Iris pigment epithelial cell (primary cell): ENCODE measurements around the gene HNRNPLL.
A peak's percentile ranks its signal among the peaks of the same experiment; 100 is the strongest.
"Not testable (repeated sequence)": the region's sequence is repeated elsewhere in the genome, so short reads cannot be mapped to it uniquely, and the experiment has no call there.

Source experiments
- DNase-seq: peaks from one replicate; pipeline ENCODE4 v3.0.0-alpha.2; 2011; ENCODE audit warnings: low read depth

The HNRNPLL gene

GRCh38 chr2:38552259-38552658, 50.5 kb downstream of the HNRNPLL start:
- no peak for DNase-seq

DNA sequence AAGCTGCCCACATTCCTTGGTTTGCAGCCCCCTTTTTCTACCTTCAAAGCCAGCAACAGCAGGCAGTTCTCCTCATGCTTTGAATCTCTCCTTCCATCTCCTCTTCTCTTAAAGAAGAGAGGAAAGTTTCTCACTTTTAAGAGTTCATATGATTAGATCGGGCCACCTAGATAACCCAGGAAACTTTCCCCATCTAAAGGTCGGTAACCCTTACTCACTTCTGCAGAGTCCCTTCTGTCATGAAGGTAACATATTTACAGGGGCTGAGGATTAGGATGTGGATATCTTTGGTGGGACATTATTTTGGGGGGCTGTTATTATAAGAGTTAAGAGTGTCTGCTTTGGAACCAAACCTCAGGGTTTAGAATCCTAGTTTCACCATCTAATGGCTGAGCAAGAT, 51.0 kb downstream of the HNRNPLL start:
- DNase-seq, result no peak

DNA sequence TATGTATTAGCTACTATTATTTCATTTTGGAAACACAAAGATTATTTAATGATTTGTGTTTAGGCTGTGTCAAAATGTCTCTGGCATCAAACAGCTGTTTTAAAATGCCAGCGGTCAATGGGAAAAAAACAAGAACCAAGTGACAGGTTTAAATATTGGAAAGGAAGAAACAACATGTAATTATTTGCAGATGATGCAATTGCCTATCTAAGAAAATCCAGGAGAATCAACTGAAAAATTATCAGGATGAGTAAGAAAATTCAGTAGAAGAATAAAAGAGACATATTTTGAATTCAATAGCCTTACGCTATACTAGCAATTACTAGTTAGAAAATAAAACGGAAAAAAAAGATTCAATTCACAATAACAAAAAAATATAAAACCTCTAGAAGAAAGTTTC, 51.6 kb downstream of the HNRNPLL start:
- no peak for DNase-seq

DNA sequence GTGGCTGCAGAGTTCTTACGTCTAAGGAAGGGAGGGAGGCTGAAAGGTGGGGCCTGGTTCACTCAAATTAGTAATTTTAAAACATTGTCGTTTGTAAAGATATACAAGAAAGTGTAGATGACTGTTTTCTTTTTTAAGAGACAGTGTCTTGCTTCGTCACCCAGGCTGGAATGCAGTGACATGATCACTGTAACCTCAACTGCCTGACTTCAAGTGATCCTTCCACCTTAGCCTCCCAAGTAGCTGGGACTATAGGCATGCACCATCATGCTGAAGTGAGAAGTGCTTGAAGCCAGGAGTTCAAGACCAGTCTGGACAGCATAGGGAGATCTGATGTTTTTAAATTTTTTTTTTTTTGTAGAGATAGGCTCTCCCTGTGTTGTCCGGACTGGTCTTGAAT, 52.9 kb downstream of the HNRNPLL start:
- no peak for DNase-seq

DNA sequence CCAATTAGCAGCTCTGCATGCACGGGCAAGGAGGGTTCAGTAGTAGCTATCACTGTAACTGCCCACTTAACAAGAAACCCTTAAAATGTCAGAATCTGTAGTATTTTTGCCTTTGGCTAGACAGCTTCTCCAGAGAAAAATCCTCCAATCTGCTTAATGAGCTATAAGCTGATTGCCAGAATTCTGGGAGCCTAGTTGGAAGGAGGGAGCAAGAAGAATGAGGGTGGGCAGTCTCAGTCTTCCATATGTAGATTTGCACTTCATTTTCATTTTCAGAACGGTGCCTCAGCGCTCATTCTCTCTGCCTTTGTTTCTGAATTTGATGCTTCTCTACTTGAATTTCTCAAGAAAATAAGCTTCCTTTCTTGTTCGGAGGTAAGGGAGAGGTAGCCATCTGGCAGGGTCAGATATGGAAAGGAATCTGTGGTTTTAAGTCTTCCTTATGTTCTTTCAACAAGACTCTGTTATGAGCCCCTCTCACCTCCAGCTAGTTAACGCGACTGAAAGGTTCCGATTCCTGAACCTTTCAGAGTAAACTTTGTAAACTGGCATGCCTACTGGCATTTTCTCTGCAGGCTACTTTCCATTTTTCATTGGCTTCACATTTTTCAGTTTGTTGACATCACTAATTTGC, 53.5 kb downstream of the HNRNPLL start:
- DNase-seq, result no peak

DNA sequence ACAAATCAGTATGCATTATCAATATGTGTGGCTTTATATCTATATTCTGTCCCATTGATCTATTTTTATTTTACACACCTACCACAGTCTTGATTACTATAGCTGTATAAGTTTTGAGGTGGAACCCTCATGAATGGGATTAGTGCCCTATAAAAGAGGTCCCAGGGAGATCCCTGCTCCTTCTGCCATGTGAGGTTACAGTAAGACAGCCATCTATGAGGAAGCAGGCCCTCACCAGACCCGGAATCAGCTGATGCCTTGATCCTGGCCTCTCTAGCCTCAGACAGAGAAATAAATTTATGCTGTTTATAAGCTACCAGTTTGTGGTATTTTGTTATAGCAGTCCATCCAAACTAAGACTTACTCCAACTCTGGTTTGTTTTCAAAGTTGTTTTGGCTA, 54.9 kb downstream of the HNRNPLL start:
- no peak for DNase-seq

GRCh38 chr2:38546585-38546984, 56.1 kb downstream of the HNRNPLL start:
- DNase-seq, result no peak

DNA sequence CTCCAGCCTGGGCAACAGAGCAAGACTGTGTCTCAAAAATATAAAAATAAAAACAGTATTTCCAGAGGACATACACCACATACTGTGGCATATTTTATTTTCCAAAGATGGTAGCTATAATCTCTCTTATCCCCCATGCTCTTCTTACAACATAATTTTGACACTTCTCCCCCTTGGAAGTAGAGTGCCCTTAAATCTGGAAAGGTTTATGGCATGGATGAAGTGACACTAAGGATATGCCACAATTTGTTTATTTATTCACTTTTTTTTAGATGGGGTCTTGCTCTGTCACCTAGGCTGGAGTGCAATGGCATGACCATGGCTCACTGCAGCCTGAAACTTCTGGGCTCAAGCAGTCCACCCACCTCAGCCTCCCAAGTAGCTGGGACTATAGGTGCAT, 56.7 kb downstream of the HNRNPLL start:
- DNase-seq, result no peak

DNA sequence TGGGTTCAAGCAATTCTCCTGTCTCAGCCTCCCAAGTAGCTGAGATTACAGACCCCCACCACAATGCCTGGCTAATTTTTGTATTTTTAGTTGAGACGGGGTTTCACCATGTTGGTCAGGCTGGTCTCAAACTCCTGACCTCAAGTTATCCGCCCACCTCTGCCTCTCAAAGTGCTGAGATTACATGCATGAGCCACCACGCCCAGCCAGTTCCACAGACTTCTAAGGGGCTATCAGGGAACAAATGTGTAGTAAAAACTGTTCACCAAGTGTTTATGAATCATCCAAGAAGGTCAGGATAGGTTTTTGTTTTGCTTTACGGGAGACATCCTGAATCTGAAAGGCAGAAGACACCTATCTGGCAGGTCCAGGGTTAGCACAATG, 60.5 kb downstream of the HNRNPLL start:
- peak; percentile 35 for DNase-seq

GRCh38 chr2:38540580-38541286, 62.0 kb downstream of the HNRNPLL start:
- no peak for DNase-seq

- DNase-seq, result no peak
These were observed 63.6 kb downstream of the HNRNPLL start for GRCh38 chr2:38539086-38539485.

GRCh38 chr2:38537937-38538525, 64.7 kb downstream of the HNRNPLL start:
- no peak for DNase-seq

DNA sequence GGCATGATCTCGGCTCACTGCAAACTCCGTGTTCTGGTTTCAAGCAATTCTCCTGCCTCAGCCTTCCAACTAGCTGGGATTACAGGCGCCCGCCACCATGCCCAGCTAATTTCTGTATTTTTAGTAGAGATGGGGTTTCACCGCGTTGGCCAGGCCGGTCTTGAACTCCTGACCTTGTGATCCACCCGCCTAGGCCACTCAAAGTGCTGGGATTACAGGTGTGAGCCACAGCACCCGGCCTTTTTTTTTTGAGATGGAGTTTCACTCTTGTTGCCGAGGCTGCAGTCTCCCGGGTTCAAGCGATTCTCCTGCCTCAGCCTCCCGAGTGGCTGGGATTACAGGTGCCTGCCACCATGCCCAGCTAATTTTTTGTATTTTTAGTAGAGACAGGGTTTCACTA, 65.4 kb downstream of the HNRNPLL start:
- DNase-seq, result not testable (repeated sequence)

GRCh38 chr2:38535744-38536506, 66.8 kb downstream of the HNRNPLL start:
- peak; percentile 62 for DNase-seq

- DNase-seq, result no peak
These were observed 67.4 kb downstream of the HNRNPLL start for GRCh38 chr2:38535404-38535743.

DNA sequence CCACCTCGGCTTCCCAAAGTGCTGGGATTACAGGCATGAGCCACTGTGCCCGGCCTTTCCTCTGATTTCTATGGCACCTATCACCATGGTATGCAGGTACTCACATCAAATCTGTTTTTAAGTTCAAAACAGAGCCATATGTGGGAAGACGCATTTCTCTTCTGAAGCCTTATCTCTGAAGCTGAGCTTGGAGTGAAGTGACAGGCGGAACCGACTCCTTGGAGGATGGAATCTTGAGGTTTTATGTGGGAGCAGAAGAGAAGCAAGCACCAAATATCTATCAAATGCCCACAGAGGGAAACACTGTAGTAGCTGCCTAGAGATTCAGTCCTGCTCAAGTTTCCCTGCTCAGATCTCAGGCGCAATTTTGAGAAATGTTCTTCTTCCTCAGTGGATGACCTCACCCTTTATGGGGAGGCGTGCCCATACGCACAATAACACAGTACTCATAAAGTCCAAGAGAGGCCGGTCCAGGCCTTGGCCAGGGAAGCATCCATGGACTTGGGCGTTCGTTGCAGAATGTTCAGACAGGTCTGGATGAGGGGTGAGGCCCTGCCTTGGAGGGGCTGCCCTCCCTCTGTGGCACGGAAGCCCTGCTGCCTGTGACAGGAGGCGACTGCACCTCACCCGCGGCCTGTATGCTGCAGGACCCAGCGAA, 67.9 kb downstream of the HNRNPLL start:
- DNase-seq, result no peak

DNA sequence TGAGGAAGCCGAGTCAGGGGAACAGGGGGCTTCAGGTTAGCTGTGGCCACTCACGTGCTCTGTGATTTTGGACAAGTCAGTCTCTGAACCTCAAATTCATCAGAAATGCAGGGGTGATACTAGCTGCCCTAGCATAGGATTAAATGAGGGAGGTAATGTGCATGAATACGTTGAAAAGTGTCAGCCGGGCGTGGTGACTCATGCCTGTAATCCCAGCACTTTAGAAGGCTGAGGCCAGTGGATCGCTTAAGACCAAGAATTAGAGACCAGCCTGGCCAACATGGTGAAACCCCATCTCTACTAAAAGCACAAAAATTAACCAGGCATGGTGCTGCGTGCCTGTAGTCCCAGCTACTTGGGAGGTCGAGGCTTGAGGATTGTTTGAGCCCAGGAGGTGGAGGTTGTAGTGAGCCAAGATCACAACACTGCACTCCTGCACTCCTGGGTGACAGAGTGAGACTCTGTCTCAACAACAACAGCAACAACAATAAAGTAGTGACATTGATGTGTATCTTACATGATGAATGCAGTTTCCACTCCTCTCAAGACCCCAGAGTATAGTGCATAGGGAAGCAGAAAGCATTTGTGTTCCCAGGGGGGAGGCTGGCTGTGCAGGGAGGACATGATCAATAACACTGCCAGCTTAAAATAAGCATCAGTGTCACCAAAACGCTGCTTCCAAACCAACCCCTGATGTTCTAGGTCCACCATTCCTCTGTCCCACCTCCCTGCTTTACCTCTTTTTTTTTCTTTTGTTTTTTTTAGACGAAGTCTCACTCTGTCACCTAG, 68.8 kb downstream of the HNRNPLL start:
- DNase-seq, result peak; percentile 66

- no peak for DNase-seq
These were observed 69.5 kb downstream of the HNRNPLL start for GRCh38 chr2:38533180-38533579.

DNA sequence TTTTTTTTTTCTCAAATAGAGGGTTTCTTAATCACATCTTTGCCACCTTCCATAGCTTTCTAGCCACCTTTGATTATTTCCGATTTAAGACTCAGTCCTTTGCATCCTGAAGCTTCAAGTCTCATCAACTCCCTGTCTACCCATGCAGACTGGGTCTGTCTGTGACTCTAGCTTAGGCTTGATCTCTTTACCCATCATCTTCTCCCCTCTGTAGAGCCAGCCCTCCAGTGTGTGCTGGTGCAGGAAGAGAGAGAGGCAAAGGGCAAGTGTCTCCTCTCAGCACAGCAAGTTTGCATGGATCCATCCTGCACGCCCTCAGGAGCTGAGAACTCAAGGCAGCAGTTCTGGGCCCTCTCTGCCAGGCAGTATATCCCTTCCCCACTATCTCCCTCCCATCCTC, 70.4 kb downstream of the HNRNPLL start:
- DNase-seq, result no peak

- DNase-seq, result no peak
These were observed 73.5 kb downstream of the HNRNPLL start for GRCh38 chr2:38529208-38529607.

DNA sequence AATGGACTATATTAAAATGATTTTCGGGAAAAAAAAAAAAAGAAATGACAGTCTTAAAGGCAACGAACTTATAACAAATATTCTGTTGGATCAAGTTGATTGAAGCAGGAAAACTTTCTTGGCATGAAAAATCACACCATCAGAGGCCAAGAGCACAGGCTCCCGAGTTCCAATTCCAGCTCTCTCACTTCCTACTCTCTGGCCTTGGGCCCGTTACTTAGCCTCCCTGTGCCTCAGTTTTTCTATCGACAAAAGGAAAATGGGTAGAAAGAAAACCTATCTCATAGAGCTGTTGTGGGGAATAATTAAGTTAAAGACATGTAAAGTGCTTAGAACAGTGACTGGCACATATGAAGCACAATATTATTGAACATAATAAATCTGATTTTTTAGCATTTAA, 74.2 kb downstream of the HNRNPLL start:
- no peak for DNase-seq

GRCh38 chr2:38528008-38528442, 74.7 kb downstream of the HNRNPLL start:
- peak; percentile 61 for DNase-seq
